Activated naive CD4-positive, alpha-beta T cell treated with Interleukin-2 at 50 U/mL for 16 hours (primary cell): ENCODE results near the gene TP63.

Experiments
- DNase-seq: peaks from one replicate; pipeline ENCODE4 v3.0.0-alpha.2; 2020

The TP63 gene

GRCh38 chr3:189685860-189686259 is 54.7 kb downstream of the TP63 start:
- DNase-seq = no peak

GRCh38 chr3:189687475-189687874 is 56.3 kb downstream of the TP63 start:
- no peak for DNase-seq

- no peak for DNase-seq
Measured at GRCh38 chr3:189688262-189688661, 57.1 kb downstream of the TP63 start.

GRCh38 chr3:189689625-189690024 is 58.4 kb downstream of the TP63 start:
- DNase-seq = no peak

GRCh38 chr3:189690237-189690636 is 59.0 kb downstream of the TP63 start:
- no peak for DNase-seq

GRCh38 chr3:189690672-189691071 is 59.5 kb downstream of the TP63 start:
- no peak for DNase-seq

GRCh38 chr3:189695400-189695799 is 64.2 kb downstream of the TP63 start:
- DNase-seq = no peak

GRCh38 chr3:189698811-189699210 is 67.6 kb downstream of the TP63 start:
- DNase-seq = no peak

GRCh38 chr3:189699885-189700284 is 68.7 kb downstream of the TP63 start:
- no peak for DNase-seq

- no peak for DNase-seq
Measured at GRCh38 chr3:189702066-189702646, 71.0 kb downstream of the TP63 start.

- no peak for DNase-seq
Measured at GRCh38 chr3:189703865-189704264, 72.7 kb downstream of the TP63 start.

GRCh38 chr3:189708375-189708774 is 77.2 kb downstream of the TP63 start:
- DNase-seq = no peak

GRCh38 chr3:189710620-189711402 is 79.6 kb downstream of the TP63 start:
- DNase-seq = no peak

- DNase-seq = no peak
Measured at GRCh38 chr3:189712906-189713483, 81.8 kb downstream of the TP63 start.

GRCh38 chr3:189714991-189715961 is 84.1 kb downstream of the TP63 start:
- DNase-seq = no peak

GRCh38 chr3:189718215-189718614 is 87.0 kb downstream of the TP63 start:
- DNase-seq = no peak

- DNase-seq = no peak
Measured at GRCh38 chr3:189720736-189721417, 89.7 kb downstream of the TP63 start.

GRCh38 chr3:189721873-189722665 is 90.9 kb downstream of the TP63 start:
- no peak for DNase-seq

- DNase-seq = no peak
Measured at GRCh38 chr3:189724356-189724755, 93.2 kb downstream of the TP63 start.

- no peak for DNase-seq
Measured at GRCh38 chr3:189726277-189726676, 95.1 kb downstream of the TP63 start.

GRCh38 chr3:189727158-189727557 is 96.0 kb downstream of the TP63 start:
- DNase-seq = no peak

GRCh38 chr3:189727898-189728297 is 96.7 kb downstream of the TP63 start:
- DNase-seq = no peak
